Retina (tissue), 1 donor: ENCODE results near the gene CNKSR2.

Source experiments
- DNase-seq: peaks from one replicate; pipeline ENCODE4 v3.0.0-alpha.2; 2016

The CNKSR2 gene

GRCh38 chrX:21683941-21684340 is 309.7 kb downstream of the CNKSR2 start:
- no peak for DNase-seq

- no peak for DNase-seq
Measured at GRCh38 chrX:21691512-21692018, 317.3 kb downstream of the CNKSR2 start.

DNA sequence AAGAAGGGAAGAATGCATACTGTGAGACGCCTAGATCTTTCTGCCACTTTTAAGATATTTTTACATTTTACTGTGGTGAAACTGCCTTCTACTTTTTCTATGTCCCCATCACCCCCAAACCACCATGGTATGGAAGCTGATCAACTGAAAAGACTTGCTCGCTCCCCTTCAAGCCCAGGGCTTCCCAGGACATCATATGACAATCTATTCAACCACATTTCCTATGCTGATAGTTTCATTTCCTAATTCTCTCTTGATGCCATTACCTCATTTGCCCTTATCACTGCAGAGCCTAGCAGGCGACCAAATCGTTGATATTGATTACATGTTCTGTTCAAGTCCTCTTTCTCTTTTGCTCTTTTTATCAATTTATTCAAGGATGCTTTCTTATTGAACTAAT is 324.1 kb downstream of the CNKSR2 start:
- no peak for DNase-seq

- no peak for DNase-seq
Measured at GRCh38 chrX:21699136-21699535, 324.9 kb downstream of the CNKSR2 start.

GRCh38 chrX:21700275-21700674 is 326.1 kb downstream of the CNKSR2 start:
- DNase-seq = no peak

DNA sequence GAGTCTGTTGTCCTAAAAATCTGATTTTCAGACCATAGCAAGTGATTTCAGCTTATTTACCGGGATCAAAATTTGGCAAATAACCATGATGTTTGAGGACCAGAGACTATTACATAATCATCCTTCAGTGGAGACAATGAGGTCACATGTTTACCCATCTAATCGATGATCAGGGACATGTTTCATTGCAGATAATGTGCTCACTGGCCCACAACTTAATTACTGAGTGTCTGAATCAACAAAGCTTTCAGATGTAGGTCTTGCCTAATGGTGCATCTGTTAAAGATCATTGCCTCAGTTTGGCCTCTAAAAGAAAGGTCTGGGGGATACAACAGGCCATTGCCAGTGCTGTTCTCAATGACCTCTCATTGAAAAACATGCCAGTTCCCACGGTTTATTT is 326.7 kb downstream of the CNKSR2 start:
- DNase-seq = peak; percentile 9

DNA sequence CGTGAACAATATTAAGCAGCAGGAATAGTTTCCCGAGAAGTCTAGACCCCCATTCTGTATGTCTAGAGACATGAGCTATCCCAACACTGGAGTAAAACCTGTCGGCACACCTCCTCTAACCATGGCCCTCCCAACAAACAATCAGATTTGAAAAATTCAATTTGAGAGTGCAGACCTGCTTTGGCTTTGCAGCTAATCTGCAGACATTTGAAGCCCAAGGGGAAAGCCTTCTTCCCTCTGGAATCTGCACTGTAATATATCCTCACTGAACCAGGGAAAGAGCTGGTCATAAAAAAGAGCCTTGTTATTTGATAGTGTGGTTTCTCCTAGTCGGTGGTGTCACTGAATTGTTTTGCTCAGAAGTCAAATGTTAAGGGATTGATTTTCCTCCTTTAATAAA is 328.5 kb downstream of the CNKSR2 start:
- DNase-seq = no peak
